Neural cell (in vitro differentiated cells): ENCODE results near the gene AMIGO2. TPM values are rescaled to one million over a fixed set of nuclear protein-coding genes. Genes with fewer than 3 reads are reported as not detected.
"Not testable (repeated sequence)": the region's sequence is repeated elsewhere in the genome, so short reads cannot be mapped to it uniquely, and the experiment has no call there.

Source experiments
- H2AFZ ChIP-seq: fragments of 200-600, 300-800 bp; sonication (generic), shearing (Covaris generic); 2 replicates; pipeline ENCODE4 v1.6.0; 2014; ENCODE audit warnings: low read depth, mild to moderate bottlenecking, antibody characterized with exemption, low read length, moderate library complexity
- H3F3A ChIP-seq: fragments of 200-600 bp; shearing (Covaris generic); 2 replicates; pipeline ENCODE4 v1.6.1; 2016; ENCODE audit warnings: mild to moderate bottlenecking, moderate library complexity, mixed read lengths, antibody characterized with exemption, low read length; ENCODE audit not compliant: insufficient read depth, poor library complexity, severe bottlenecking
- H3K27ac ChIP-seq: fragments of 200-600, 300-800 bp; sonication (generic), shearing (Covaris generic); 2 replicates; pipeline ENCODE4 v1.5.1; 2014; ENCODE audit warnings: mild to moderate bottlenecking, low read length, moderate library complexity
- H3K27me3 ChIP-seq: fragments of 300-800, 200-600 bp; sonication (generic), shearing (Covaris generic); 2 replicates; pipeline ENCODE4 v1.6.0; 2014; ENCODE audit warnings: mild to moderate bottlenecking, low read depth, low read length, moderate library complexity; ENCODE audit not compliant: insufficient read depth
- H3K36me3 ChIP-seq: fragments of 300-800, 200-600 bp; sonication (generic), shearing (Covaris generic); 2 replicates; pipeline ENCODE4 v1.5.1; 2014; ENCODE audit warnings: mild to moderate bottlenecking, antibody characterized with exemption, low read length, moderate library complexity; ENCODE audit not compliant: insufficient read depth
- H3K4me2 ChIP-seq: fragments of 300-800, 200-600 bp; sonication (generic), shearing (Covaris generic); 2 replicates; pipeline ENCODE4 v1.6.0; 2014; ENCODE audit warnings: mild to moderate bottlenecking, low read length
- H3K4me3 ChIP-seq: fragments of 300-800, 200-600 bp; sonication (generic), shearing (Covaris generic); 2 replicates; pipeline ENCODE4 v1.5.1; 2014; ENCODE audit warnings: mild to moderate bottlenecking, low read length, moderate library complexity
- H3K79me2 ChIP-seq: fragments of 200-600 bp; shearing (Covaris generic); replicated peaks from 2 replicates; pipeline ENCODE4 v1.6.0; 2014; ENCODE audit warnings: mild to moderate bottlenecking, low read length, moderate library complexity; ENCODE audit not compliant: insufficient read depth
- H3K9ac ChIP-seq: fragments of 300-800, 200-600 bp; sonication (generic), shearing (Covaris generic); 2 replicates; pipeline ENCODE4 v1.6.1; 2016; ENCODE audit warnings: mild to moderate bottlenecking, low read length, mixed read lengths
- H3K9me2 ChIP-seq: fragments of 200-600 bp; shearing (Covaris generic); 2 replicates; pipeline ENCODE4 v1.6.1; 2016; ENCODE audit warnings: mild to moderate bottlenecking, low read length, mixed read lengths; ENCODE audit not compliant: insufficient read depth
- H3K9me3 ChIP-seq: fragments of 200-600, 300-800 bp; sonication (generic), shearing (Covaris generic); 2 replicates; pipeline ENCODE4 v1.6.1; 2016; ENCODE audit warnings: mild to moderate bottlenecking, mixed run types, low read length, moderate library complexity, mixed read lengths
- H4K20me1 ChIP-seq: fragments of 200-600 bp; shearing (Covaris generic); 2 replicates; pipeline ENCODE4 v1.6.1; 2016; ENCODE audit warnings: mild to moderate bottlenecking, mixed run types; ENCODE audit not compliant: insufficient read depth
- CTCF ChIP-seq: fragments of 450-650 bp; IDR thresholded peaks from 2 replicates; pipeline ENCODE4 v1.5.1; 2014; ENCODE audit warnings: antibody characterized with exemption, mild to moderate bottlenecking, moderate library complexity; ENCODE audit not compliant: poor library complexity, severe bottlenecking
- EP300 ChIP-seq: fragments of 450-650 bp; conservative IDR thresholded peaks from 2 replicates; pipeline ENCODE4 v1.6.1; 2014; ENCODE audit warnings: antibody characterized with exemption, mild to moderate bottlenecking, moderate library complexity; ENCODE audit not compliant: poor library complexity, severe bottlenecking
- EZH2 ChIP-seq: fragments of 200-600, 300-800 bp; shearing (Covaris generic), sonication (generic); IDR thresholded peaks from 2 replicates; pipeline ENCODE4 v1.6.1; 2014; ENCODE audit warnings: antibody characterized with exemption, low read length, borderline replicate concordance, mild to moderate bottlenecking; ENCODE audit not compliant: insufficient read depth, poor library complexity, severe bottlenecking
- MXI1 ChIP-seq: fragments of 450-650 bp; conservative IDR thresholded peaks from 2 replicates; pipeline ENCODE4 v1.6.1; 2014; ENCODE audit warnings: antibody characterized with exemption, mild to moderate bottlenecking; ENCODE audit not compliant: poor library complexity, severe bottlenecking
- POLR2AphosphoS5 ChIP-seq: IDR thresholded peaks from 2 replicates; pipeline ENCODE4 v1.6.1; 2012
- RAD21 ChIP-seq: fragments of 450-650 bp; conservative IDR thresholded peaks from 2 replicates; pipeline ENCODE4 v1.6.1; 2014; ENCODE audit warnings: antibody characterized with exemption, mild to moderate bottlenecking, moderate library complexity
- REST ChIP-seq: IDR thresholded peaks from 2 replicates; pipeline ENCODE4 v1.6.1; 2012; ENCODE audit warnings: borderline replicate concordance
- SMC3 ChIP-seq: fragments of 450-650 bp; conservative IDR thresholded peaks from 2 replicates; pipeline ENCODE4 v1.6.1; 2014; ENCODE audit warnings: antibody characterized with exemption, mild to moderate bottlenecking, moderate library complexity; ENCODE audit not compliant: poor library complexity
- TAF1 ChIP-seq: IDR thresholded peaks from 2 replicates; pipeline ENCODE4 v1.6.1; 2012; ENCODE audit warnings: low read depth
- polyA plus RNA-seq: library from polyadenylated mRNA; depleted of rRNA; stranded (reverse); fragments of >200 nt; gene quantifications from 2 replicates; pipeline ENCODE4 v1.2.3, GENCODE V29; 2014

Gene AMIGO2
- polyA plus RNA-seq, 1 donor from 2014 or later: 3.1 TPM

- Histone ChIP-seq H3K27me3 (no peaks in the 10 kb centered on the region), H3K9me3 (peaks cover 4% of the 10 kb centered on the region), H3K79me2 (no peaks in the 10 kb centered on the region), H3K4me2 (no peak overlapping the region), H3F3A (no peaks in the 10 kb centered on the region), H3K9ac (no peak overlapping the region), H2AFZ (no peak overlapping the region), H3K4me3 (no peak overlapping the region), H3K27ac (no peak overlapping the region), H3K36me3 (no peaks in the 10 kb centered on the region), H3K9me2 (no peaks in the 10 kb centered on the region), H4K20me1 (no peaks in the 10 kb centered on the region)
- TF ChIP-seq REST (no peak), EP300 (no peak), RAD21 (no peak), TAF1 (no peak), MXI1 (no peak), SMC3 (no peak), POLR2AphosphoS5 (no peak), CTCF (no peak)
Measured at GRCh38 chr12:47052274-47052673, 27.5 kb downstream of the AMIGO2 start.

- H3K36me3 ChIP-seq, H3K4me3 ChIP-seq, H3K9me2 ChIP-seq, H3K4me2 ChIP-seq, H2AFZ ChIP-seq, H3K79me2 ChIP-seq, H3K27me3 ChIP-seq, H3K9ac ChIP-seq, H4K20me1 ChIP-seq, H3K9me3 ChIP-seq, H3K27ac ChIP-seq, H3F3A ChIP-seq: not testable (repeated sequence)
Measured at GRCh38 chr12:47051291-47051690, 28.5 kb downstream of the AMIGO2 start.

DNA sequence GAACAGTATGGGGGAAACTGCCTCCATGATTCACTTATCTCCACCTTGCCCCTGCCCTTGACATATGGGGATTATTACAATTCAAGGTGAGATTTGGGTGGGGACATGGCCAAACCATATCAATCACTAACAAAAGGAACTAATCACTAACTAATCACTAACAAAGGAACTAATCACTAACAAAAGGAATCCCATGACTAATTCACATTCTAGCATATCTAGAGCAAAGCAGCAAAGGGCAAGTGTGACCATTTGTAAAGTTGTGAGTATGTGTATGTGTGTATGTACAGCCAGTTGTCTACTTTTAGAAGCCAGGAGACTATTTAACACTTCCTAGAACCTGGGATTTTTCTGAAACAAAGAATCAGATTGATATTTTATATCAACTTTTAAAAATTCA lies 31.2 kb downstream of the AMIGO2 start:
- no peak for TF ChIP-seq TAF1
- TF ChIP-seq CTCF: no peak
- no peak for TF ChIP-seq REST
- no peak for TF ChIP-seq MXI1
- TF ChIP-seq EZH2: no peak
- no peak for TF ChIP-seq RAD21
- TF ChIP-seq EP300: no peak
- no peak for TF ChIP-seq POLR2AphosphoS5
- TF ChIP-seq SMC3: no peak
- Histone ChIP-seq H3K27me3 (no peaks in the 10 kb centered on the region), H3K9me3 (peaks cover 4% of the 10 kb centered on the region), H3F3A (no peaks in the 10 kb centered on the region), H3K36me3 (no peaks in the 10 kb centered on the region), H4K20me1 (no peaks in the 10 kb centered on the region), H3K79me2 (no peaks in the 10 kb centered on the region), H3K4me3 (no peak overlapping the region), H3K4me2 (no peak overlapping the region), H3K9ac (no peak overlapping the region), H3K27ac (no peak overlapping the region), H3K9me2 (no peaks in the 10 kb centered on the region), H2AFZ (no peak overlapping the region)
